Measurements from ENCODE around the gene MYH9. TPM values are rescaled to one million over a fixed set of nuclear protein-coding genes. Genes with fewer than 3 reads are reported as not detected.

MYH9 gene
- total and polyA plus RNA-seq, 2 donors (not counting 1 experiment from before 2014, with no cell fraction given) = 108 to 554 TPM

GRCh38 chr22:36331912-36332622 is 55.7 kb downstream of the MYH9 start:
- peaks cover 4 to 82% of the 10 kb centered on the region in 2 experiments for H3K36me3 ChIP-seq (replicated peaks in 1 of 2; ENCODE audit: control extremely low read depth in 1 of 2, control insufficient read depth in 1 of 2, extremely low read depth in 1 of 2, insufficient read depth in 2 of 2, low read length in 1 of 2)
- ChIA-PET CTCF (interaction anchor here (1.0 to 5.8 kb wide), 16 partner anchors 11 to 154 kb away, joined by 3 to 58 read pairs (median 5); partner anchors contain the start of gene MYH9), POLR2A (interaction anchor here (0.6 to 2.3 kb wide), 13 partner anchors 10 to 150 kb away, joined by 3 to 9 read pairs (median 4); partner anchors contain the start of genes MYH9 and TXN2)
- peak overlapping the region; percentile 83 to 86 for H3K27ac ChIP-seq (ENCODE audit: low read length in 2 of 2)
- Mint-ChIP-seq H3K4me3 (peak overlapping the region; percentile 84), H3K27ac (peak overlapping the region; percentile 97), H3K4me1 (peaks cover 95% of the 10 kb centered on the region), H3K9me3 (ENCODE audit: insufficient read depth) (no peaks in the 10 kb centered on the region), H3K27me3 (no peaks in the 10 kb centered on the region)
- no peak overlapping the region for H2AFZ ChIP-seq (ENCODE audit: insufficient read depth, low read depth, low read length, poor library complexity, severe bottlenecking)
- peak overlapping the region in 4 of 5 experiments; percentile 14 to 58 (median 30) for H3K4me3 ChIP-seq (ENCODE audit: control extremely low read depth in 1 of 5, extremely low read depth in 1 of 5, insufficient read depth in 1 of 5, low read depth in 2 of 5, low read length in 4 of 5)
- H3K4me2 ChIP-seq (replicated peaks; ENCODE audit: low read depth, low read length, poor library complexity, severe bottlenecking) = peak overlapping the region; percentile 73
- intact Hi-C loops (cut with micrococcal nuclease) = loop anchor here (1.0 kb wide), 5 partner anchors 27 to 138 kb away; no protein-coding TSS in a partner anchor
- peak overlapping the region; percentile 40 for H3K9ac ChIP-seq (ENCODE audit: low read length)
- H3K9me3 ChIP-seq (ENCODE audit: control extremely low read depth in 1 of 3, control insufficient read depth in 2 of 3, insufficient read depth in 1 of 3, low read length in 2 of 3) = no peaks in the 10 kb centered on the region
- no peak for TF ChIP-seq EZH2 (IDR thresholded peaks at IDR 0.05; ENCODE audit: borderline replicate concordance, insufficient read depth, low read depth, low read length, poor library complexity, severe bottlenecking)
- TF ChIP-seq CTCF (IDR thresholded peaks at IDR 0.05) = no peak
- DNase-seq = peak; percentile 63
- peaks cover 81 to 97% of the 10 kb centered on the region in 2 donors for H3K4me1 ChIP-seq (ENCODE audit: control insufficient read depth in 2 of 2, insufficient read depth in 2 of 2, low read length in 2 of 2)
- no peaks in the 10 kb centered on the region for H3K27me3 ChIP-seq (replicated peaks in 1 of 4; ENCODE audit: control extremely low read depth in 1 of 4, control insufficient read depth in 3 of 4, insufficient read depth in 4 of 4, low read length in 3 of 4)
- 0% methylated on average over 8 of the region's 15 CpGs for WGBS (ENCODE audit: insufficient coverage)
- H3K79me2 ChIP-seq (ENCODE audit: control insufficient read depth, insufficient read depth, low read length) = peaks cover 100% of the 10 kb centered on the region
- peak; percentile 4 for ATAC-seq (ENCODE audit: low read depth)
- peaks cover 100% of the 10 kb centered on the region for H4K20me1 ChIP-seq (ENCODE audit: control insufficient read depth, insufficient read depth, low read length, poor library complexity, severe bottlenecking)
